ENCODE measurements around the gene TENT4B.
"Not testable (repeated sequence)": the region's sequence is repeated elsewhere in the genome, so short reads cannot be mapped to it uniquely, and the experiment has no call there.

The TENT4B gene

GRCh38 chr16:50123417-50123816, 29.7 kb upstream of the TENT4B start:
- no peak for TF ChIP-seq CTCF (conservative IDR thresholded peaks at IDR 0.05; ENCODE audit: low read depth, low read length)
- DNase-seq (ENCODE audit: low read depth): no peak
- H3K4me3 ChIP-seq (ENCODE audit: low read length): no peak overlapping the region

DNA sequence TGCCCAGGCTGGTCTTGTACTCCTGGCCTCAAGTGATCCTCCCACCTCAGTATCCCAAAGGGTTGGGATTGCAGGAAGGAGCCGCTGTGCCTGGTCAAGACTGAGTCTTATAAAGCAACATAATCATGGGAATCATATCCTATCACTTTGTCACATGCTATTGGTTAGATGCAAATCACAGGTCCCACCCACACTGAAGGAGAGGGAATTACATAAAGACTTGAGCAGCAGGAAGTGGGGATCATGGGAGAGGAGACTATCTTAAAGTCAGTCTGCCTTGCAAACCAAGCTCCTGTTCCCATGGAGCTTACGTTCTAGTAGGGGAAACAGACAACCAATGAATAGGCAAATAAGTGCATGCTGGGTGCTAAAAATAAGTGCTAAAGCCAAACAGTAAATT, 28.3 kb upstream of the TENT4B start:
- DNase-seq (ENCODE audit: low read depth): no peak
- TF ChIP-seq CTCF (conservative IDR thresholded peaks at IDR 0.05; ENCODE audit: low read depth, low read length): no peak
- no peak overlapping the region for H3K4me3 ChIP-seq (ENCODE audit: low read length)

- no peak overlapping the region for H3K4me3 ChIP-seq (ENCODE audit: low read length)
- no peak for TF ChIP-seq CTCF (conservative IDR thresholded peaks at IDR 0.05; ENCODE audit: low read depth, low read length)
- no peak for DNase-seq (ENCODE audit: low read depth)
These were observed 26.9 kb upstream of the TENT4B start for GRCh38 chr16:50126183-50126582.

GRCh38 chr16:50132571-50132970, 20.5 kb upstream of the TENT4B start:
- not testable (repeated sequence) for DNase-seq (ENCODE audit: low read depth); H3K4me3 ChIP-seq (ENCODE audit: low read length)

- no peak for DNase-seq (ENCODE audit: low read depth)
- no peak overlapping the region for H3K4me3 ChIP-seq (ENCODE audit: low read length)
- TF ChIP-seq CTCF (conservative IDR thresholded peaks at IDR 0.05; ENCODE audit: low read depth, low read length): no peak
These were observed 19.9 kb upstream of the TENT4B start for GRCh38 chr16:50133214-50133613.

- DNase-seq (ENCODE audit: low read depth): no peak
- no peak overlapping the region for H3K4me3 ChIP-seq (ENCODE audit: low read length)
- peak; percentile 25 for TF ChIP-seq CTCF (conservative IDR thresholded peaks at IDR 0.05; ENCODE audit: low read depth, low read length)
These were observed 16.7 kb upstream of the TENT4B start for GRCh38 chr16:50136399-50136798.

DNA sequence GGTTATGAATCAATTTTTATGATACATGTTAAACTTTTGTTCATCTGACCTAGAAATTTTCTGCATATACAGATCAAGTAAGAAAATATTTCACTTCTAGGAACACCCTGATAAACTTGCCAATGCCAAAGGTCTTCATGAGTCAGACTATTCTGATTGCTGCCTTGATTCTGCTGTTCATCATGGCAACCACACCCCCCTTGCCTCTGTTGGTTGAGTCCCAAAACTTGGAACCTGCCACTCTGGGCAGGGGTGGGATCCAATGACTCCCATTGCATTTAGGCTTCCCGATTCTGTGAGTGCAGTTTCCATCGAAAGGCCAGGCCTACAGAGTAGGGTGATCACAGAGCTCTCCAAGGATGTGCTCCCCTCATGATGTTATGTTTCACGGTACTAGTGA, 15.8 kb upstream of the TENT4B start:
- H3K4me3 ChIP-seq (ENCODE audit: low read length): no peak overlapping the region
- TF ChIP-seq CTCF (conservative IDR thresholded peaks at IDR 0.05; ENCODE audit: low read depth, low read length): no peak
- DNase-seq (ENCODE audit: low read depth): no peak

DNA sequence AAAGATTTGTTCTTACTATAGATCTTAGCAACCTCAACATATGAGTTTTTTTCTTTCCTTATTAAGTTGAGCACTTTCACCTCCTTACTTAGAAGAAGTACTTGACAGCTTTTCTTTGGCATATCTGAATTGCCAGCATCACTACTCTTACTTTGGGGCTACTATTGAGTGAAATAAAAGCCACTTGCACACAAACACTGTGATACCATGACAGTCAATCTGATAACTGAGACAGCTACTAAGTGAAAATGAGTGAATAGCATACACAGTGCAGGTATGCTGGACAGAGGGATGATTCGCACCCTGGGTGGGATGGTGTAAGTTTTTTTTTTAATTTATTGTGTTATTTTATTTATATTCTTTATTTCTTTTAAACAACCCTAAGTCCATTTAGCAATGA, 13.5 kb upstream of the TENT4B start:
- DNase-seq (ENCODE audit: low read depth): no peak
- no peak overlapping the region for H3K4me3 ChIP-seq (ENCODE audit: low read length)
- no peak for TF ChIP-seq CTCF (conservative IDR thresholded peaks at IDR 0.05; ENCODE audit: low read depth, low read length)

Data from retinal pigment epithelial cell (primary cell).